ENCODE results near the gene HMX3.

Gene HMX3

GRCh38 chr10:123134915-123135414 is 805 bp upstream of the HMX3 start:
- no peak for DNase-seq

DNA sequence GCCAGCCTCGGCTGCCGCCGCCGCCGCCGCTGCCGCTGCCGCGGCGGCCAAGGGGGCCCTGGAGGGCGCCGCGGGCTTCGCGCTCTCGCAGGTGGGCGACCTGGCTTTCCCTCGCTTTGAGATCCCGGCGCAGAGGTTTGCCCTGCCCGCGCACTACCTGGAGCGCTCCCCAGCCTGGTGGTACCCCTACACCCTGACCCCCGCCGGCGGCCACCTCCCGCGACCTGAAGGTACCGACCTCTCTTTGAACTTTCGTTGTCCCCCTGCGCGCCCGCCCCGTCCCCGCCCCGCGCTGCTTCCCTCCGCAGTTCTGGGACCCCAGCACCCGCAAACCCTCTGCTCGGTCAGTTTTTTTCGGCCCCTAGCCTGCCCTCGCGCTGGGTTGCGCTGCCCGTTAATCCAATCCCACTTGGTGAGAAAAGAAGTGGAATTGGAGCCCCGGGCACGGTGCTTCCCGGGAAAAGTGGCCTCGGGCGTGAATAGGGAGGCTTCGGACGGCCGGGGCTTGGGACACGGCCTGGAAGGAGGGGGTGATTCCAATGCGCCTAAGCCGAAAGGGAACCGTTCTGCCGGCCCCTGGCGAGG is 543 bp downstream of the HMX3 start:
- DNase-seq = no peak

- DNase-seq = no peak
Measured at GRCh38 chr10:123136806-123137642, 1.3 kb downstream of the HMX3 start.

GRCh38 chr10:123139165-123139520 is 3.4 kb downstream of the HMX3 start:
- DNase-seq = no peak

DNA sequence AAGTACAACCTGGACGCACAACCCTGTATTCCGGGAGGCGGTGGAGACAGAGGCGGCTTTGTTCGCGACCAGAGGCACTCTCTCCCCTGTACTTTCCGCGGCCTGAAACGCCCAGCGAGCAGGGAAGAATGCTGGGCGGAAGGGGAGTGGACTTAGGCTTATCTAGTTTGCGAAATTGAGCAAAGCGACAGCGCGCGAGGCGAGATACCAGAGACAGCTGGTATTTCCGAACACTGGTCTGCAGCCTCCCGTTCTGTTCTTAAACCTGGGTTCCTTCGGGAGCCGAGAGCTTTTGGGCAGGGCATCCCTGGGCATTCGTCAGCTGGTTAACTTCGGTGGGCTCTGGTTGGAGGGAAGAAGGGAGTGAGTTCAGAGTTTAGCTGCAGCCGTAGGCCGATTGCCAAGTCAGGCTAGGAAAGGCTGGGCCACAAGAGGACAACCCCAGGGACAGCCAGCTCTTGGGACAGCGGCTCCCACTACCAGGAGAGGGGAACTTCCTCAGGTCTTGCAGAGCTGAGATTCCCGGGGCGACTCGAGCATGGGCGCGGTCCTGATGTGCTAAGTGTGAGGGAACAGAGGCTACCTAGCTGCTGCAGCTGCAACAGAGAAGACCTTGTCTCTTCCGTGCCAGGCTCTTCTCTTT is 3.9 kb downstream of the HMX3 start:
- no peak for DNase-seq

GRCh38 chr10:123140164-123140982 is 4.6 kb downstream of the HMX3 start:
- DNase-seq = no peak

- no peak for DNase-seq
Measured at GRCh38 chr10:123140983-123141390, 5.2 kb downstream of the HMX3 start.

- no peak for DNase-seq
Measured at GRCh38 chr10:123141791-123142700, 6.3 kb downstream of the HMX3 start.

DNA sequence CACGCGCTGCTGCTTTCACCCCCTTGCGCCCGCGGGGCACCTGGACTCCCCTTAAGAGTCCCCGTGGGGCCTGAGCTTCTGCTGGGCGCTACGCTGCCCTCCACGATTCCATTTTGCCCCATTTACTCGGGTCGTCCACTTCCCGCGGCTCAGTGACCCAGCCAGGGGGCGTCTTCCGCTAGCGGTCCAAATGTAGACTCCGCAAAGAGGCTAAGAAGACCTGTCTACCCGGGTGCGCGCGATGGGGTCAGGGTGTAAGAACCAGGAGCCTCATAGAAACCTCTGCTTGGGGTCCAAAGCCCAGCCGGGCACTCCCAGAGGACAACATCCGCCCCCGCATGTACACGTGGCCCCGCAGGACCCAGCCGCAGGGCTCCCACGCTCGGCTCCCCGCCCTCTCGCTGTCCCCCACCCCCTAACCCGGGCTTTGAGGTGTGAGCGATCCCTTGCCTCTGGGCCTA is 7.0 kb downstream of the HMX3 start:
- no peak for DNase-seq

DNA sequence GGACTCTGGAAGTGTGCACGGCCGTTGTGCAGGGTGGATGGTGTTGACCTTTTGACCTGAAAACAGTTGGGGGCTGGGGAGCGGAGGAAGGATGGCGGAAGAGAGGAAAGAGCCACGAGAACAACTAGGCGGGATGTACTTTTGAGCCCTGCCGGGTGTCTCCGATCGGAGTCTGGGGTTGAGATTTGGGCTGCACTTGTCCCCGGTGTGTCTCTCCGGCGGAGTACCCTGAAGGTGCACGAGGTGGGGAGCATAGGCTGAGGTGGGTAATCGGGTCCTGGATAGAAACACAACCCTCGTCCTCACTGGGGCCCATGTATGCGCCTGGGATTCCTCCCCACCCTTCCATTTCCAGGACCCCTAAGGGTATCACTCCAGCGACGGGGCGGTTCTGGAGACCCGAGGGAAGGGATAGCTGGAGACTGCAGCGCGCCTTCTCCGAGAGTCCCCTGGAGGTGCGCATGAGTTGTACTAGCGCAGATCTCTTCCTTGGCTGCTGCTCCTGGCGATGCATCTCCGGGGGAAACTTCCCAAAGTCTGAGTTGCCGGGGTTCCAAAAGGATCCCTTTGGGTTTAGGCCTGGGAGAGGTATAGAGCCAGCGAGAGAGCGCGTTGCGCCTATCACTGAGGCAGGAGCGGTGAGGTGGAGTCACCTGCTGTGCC is 7.5 kb downstream of the HMX3 start:
- no peak for DNase-seq

- DNase-seq = no peak
Measured at GRCh38 chr10:123143825-123144168, 8.0 kb downstream of the HMX3 start.

DNA sequence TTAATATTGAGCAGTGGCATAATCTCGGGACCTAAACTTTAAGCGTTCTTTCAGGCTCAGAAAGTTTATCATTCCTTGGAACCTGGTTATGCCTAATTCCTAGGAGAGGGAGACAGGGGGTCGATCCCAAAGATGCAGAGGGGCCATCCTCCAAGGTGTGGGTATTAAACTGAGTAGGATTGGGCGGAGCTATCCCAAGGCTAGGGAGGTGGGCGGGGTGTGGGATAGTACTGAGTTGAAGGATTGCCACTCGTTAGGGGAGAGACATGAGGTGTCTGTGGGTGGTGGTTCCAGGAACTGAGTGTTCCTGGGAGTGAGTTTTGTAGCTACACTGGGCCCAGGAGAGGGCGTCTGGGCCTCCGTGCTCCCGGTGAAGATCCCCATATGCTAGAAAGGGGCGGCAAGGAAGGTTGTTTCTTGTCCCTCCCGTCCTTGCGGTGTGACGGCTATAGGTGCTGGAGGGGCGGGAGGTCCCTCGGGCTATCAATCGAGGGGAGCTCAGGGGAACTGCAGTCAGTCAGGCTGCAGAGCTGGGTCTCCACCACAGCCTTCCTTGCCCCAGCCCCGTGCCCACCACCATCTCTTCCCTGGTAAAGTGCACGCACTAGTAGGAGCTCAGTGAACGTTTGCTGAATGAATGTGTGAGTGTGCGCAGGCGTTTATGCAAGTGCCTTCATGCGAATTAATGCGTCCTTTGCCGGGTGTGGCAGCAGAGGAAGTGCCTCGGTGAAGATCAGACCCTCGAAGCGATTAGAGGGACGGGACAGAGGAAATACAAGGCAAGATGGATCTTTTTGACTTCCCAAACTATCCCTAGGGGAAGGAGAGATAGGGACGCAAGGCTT is 9.1 kb downstream of the HMX3 start:
- no peak for DNase-seq

DNA sequence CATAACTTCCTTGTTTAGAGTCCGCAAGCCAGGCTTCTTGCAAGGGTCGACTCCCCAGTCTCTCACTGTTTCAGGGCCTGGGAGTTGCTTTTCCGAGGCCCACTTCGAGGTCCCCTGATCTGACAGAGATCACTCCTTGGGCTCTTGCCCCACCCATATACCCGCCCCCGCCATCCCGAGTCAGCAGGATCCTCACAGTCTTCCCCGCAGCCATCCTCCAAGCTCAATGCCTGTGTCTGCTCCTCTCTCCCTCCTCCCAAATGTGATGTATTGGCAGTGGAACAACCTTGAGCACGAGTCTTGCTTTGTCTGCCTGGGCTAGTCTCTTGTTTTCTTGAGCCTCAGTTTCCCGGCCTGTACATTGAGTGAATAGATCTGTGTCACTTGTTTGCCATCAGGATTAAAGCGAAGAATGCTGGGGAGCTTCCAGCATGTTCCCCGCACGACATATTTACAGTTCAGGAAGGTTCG is 9.8 kb downstream of the HMX3 start:
- DNase-seq = no peak

DNA sequence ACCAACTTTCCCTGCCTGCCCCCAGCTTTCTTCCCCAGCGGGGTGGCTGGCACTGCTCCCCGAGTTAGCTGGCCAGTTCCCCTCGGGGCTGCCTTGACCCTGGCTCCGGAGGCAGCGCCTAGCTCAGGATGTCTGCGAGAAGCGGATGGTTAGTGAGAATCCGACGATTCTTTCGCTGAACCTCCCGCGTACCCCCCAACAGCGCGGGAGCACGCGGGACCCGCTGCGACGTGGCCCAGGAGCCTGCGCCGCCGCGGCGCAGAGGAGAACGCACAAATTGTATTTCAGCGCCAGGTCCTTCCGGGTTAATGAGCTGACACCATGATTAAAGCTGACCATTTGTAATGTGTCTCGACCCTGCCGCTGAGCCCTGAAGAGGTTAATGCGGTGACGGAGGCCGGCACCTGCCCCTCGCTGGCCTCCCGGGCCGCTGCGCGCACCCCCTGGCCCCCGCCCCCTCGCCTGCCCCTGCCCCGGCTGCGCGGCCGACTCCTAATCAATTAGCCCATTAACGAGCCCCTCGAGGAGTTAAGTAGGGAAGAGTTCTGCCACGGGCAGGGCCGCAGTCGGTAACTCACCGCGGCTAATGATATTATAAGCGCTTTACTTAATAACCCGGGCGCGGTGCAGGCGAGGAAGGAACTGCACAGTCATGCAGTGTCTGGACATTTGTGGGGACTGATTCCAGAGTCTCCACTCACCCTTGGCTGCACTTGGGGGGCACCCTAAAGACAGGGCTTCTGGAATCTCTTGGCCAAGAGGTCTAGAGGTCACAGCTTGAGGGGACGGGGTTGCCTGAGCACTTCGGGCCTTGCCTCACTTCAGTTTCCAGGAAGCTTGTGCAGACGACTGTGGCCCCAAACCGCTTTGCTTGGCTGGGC is 10.5 kb downstream of the HMX3 start:
- no peak for DNase-seq

GRCh38 chr10:123146894-123147634 is 11.3 kb downstream of the HMX3 start:
- DNase-seq = no peak

DNA sequence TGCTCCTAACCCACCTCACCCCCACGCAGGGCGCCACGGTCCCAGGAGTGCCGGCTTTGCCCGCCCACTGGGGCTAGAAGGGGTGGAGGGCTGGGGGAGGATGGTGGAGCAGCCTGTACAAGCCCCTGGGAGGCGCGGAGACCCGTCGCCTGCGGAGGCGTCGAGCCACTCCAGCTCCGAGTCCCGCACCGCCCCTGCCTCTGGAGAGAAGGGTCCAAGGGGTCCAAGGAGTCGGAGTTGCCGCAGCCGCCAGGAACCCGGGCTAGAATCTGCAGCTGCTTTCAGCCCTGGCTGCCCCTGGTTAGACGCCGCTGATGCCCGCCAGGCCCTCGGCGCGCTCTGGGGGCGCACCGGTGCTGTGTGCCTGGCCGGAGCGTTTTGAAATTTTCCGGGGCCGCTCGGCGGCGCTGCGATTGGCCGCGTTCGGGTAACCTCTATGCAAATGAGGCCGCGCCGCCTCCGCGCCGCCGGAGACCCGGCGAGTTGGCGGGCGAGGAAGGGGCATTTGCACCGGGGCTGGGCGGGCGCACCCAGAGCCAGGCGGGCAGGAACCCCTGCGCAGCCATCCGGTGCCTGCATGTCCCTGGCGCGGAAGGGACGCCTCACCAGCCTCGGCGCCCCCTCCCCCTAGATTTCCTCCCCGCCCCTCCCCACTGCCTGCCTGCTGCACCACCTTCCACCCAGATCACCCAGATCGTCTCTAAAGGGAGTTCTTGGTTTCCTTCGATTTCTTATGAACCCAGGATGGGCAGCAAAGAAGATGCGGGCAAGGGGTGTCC is 12.1 kb downstream of the HMX3 start, which contains the start of gene HMX2:
Gene HMX2, plus strand, starts transcription at position 502 of the 779 bp plus-strand sequence. Its CDS starts 243 bp downstream, at position 745.
- no peak for DNase-seq

GRCh38 chr10:123148414-123149161 is 12.8 kb downstream of the HMX3 start:
- no peak for DNase-seq
